K562 treated with DMSO at 1 percent for 24 hours (cell line): ENCODE measurements around the gene MCTS1. TPM values are rescaled to one million over a fixed set of nuclear protein-coding genes. Genes with fewer than 3 reads are reported as not detected.

Source experiments
- total RNA-seq: library from RNA; unstranded; fragments of 300-600 nt; gene quantifications from 2 replicates; pipeline ENCODE4 v1.2.3, GENCODE V29; 2022; ENCODE audit warnings: low read depth; ENCODE audit not compliant: insufficient read depth

The MCTS1 gene, protein sequence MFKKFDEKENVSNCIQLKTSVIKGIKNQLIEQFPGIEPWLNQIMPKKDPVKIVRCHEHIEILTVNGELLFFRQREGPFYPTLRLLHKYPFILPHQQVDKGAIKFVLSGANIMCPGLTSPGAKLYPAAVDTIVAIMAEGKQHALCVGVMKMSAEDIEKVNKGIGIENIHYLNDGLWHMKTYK
- total RNA-seq = 42.7 and 47.3 TPM in 2 replicates

GRCh38 chrX:120603707-120604360 lies at the start of gene MCTS1:
MCTS1 (plus strand) TSS chrX:120604101; CDS start chrX:120604237, 136 bp downstream.

GRCh38 chrX:120560842-120561633 lies 42.9 kb upstream of the MCTS1 start, which contains the start of gene CUL4B:
CUL4B (minus strand) TSS chrX:120560962; CDS start chrX:120560638, 324 bp downstream.

GRCh38 chrX:120629667-120630537 lies 26.0 kb downstream of the MCTS1 start, which contains the start of gene C1GALT1C1:
C1GALT1C1 (minus strand) TSS chrX:120630054; CDS start chrX:120627166, 2,888 bp downstream.

Other genes with a start within 250 kb of the MCTS1 start
- gene ATP1B4, start 242.0 kb upstream of the MCTS1 start, total RNA-seq = not detected in 2 replicates
- gene LAMP2, start 134.8 kb upstream of the MCTS1 start, total RNA-seq = 61.9 and 69.2 TPM in 2 replicates
- 19.1 and 22.0 TPM in 2 replicates for gene CUL4B, start 43.1 kb upstream of the MCTS1 start, total RNA-seq
- 11.0 and 14.0 TPM in 2 replicates for gene C1GALT1C1, start 26.0 kb downstream of the MCTS1 start, total RNA-seq